Panc1 (cell line): ENCODE results near the gene FOXP4. TPM values are rescaled to one million over a fixed set of nuclear protein-coding genes. Genes with fewer than 3 reads are reported as not detected.

Experiments used
- ATAC-seq: fragments of 200-7000 bp; cut with Tn5 transposase; 2 replicates; pipeline ENCODE4 v1.9.1; 2020; ENCODE audit warnings: mild to moderate bottlenecking, moderate library complexity
- BruUV-seq: library from RNA; stranded (reverse); fragments of 400-500 nt; replicated peaks from 2 replicates; lab custom pipeline; 2021; lab: Mats Ljungman, UMichigan
- CTCF ChIA-PET: fragments of 300-600 bp; sonication (Branson Sonifier 250); formaldehyde crosslinking; loops from one replicate; lab custom pipeline; 2022; ENCODE audit warnings: antibody characterized with exemption; lab: Charles Lee
- POLR2A ChIA-PET: fragments of 300-600 bp; sonication (Branson Sonifier 250); formaldehyde crosslinking; loops from one replicate; lab custom pipeline; 2022; ENCODE audit warnings: antibody characterized with exemption; lab: Charles Lee
- DNase-seq: peaks from one replicate; pipeline ENCODE4 v3.0.0-alpha.2; 2010; ENCODE audit warnings: low read depth, low spot score
- H3K27ac ChIP-seq: 2 replicates; pipeline ENCODE4 v1.5.1; 2011; ENCODE audit warnings: mild to moderate bottlenecking, low read length, inconsistent platforms
- H3K27me3 ChIP-seq: fragments of 200-500 bp; sonication (Bioruptor generic); 2 replicates; pipeline ENCODE4 v1.6.0; 2014; ENCODE audit warnings: low read length, inconsistent platforms; ENCODE audit not compliant: control insufficient read depth, insufficient read depth
- H3K36me3 ChIP-seq: fragments of 200-500 bp; sonication (Bioruptor generic); 2 replicates; pipeline ENCODE4 v1.5.1; 2014; ENCODE audit warnings: inconsistent platforms, mild to moderate bottlenecking, low read length, moderate library complexity; ENCODE audit not compliant: control insufficient read depth, insufficient read depth
- H3K4me1 ChIP-seq: 2 replicates; pipeline ENCODE4 v1.5.1; 2011; ENCODE audit warnings: inconsistent platforms, mild to moderate bottlenecking, low read length, moderate library complexity; ENCODE audit not compliant: control insufficient read depth, insufficient read depth
- H3K4me3 ChIP-seq, 2 experiments: 2 replicates each; pipeline ENCODE4 v1.5.1; 2011 to 2012; ENCODE audit warnings: low read depth in 2 of 2, low read length in 2 of 2, mild to moderate bottlenecking in 2 of 2, inconsistent platforms in 1 of 2, moderate library complexity in 1 of 2
- H3K9me3 ChIP-seq: fragments of 200-500 bp; sonication (Bioruptor generic); 2 replicates; pipeline ENCODE4 v1.5.1; 2014; ENCODE audit warnings: low read depth, mild to moderate bottlenecking, inconsistent platforms, low read length, moderate library complexity; ENCODE audit not compliant: control insufficient read depth, insufficient read depth
- POLR2AphosphoS5 ChIP-seq: IDR thresholded peaks from 2 replicates; pipeline ENCODE4 v1.6.1; 2012; ENCODE audit warnings: mild to moderate bottlenecking, low read depth, low read length, moderate library complexity
- TCF7L2 ChIP-seq: IDR thresholded peaks from 2 replicates; pipeline ENCODE4 v1.6.1; 2011; ENCODE audit warnings: mild to moderate bottlenecking, low read depth, low read length, inconsistent platforms
- in situ Hi-C: cut with HindIII; loops from 2 replicates; pipeline ENCODE4 v1.10.0; 2016; ENCODE audit warnings: low sequenced_read_pairs, low pct_unique_long_range_greater_than_20kb
- intact Hi-C: fragments of 100-400 bp; cut with micrococcal nuclease; formaldehyde crosslinking; loops from one replicate; pipeline ENCODE4 v1.10.0; 2022; ENCODE audit not compliant: unreplicated experiment
- total RNA-seq: library from RNA; stranded (reverse); gene quantifications from one replicate; pipeline ENCODE4 v1.2.1, GENCODE V29; 2021; ENCODE audit not compliant: unreplicated experiment
- TF ChIP-seq, protein P1 (sequence below), 2 experiments: IDR thresholded peaks; 2 replicates each; pipeline ENCODE4 v1.6.1; 2011 to 2012; ENCODE audit warnings: low read depth in 2 of 2, control low read depth in 1 of 2, low read length in 1 of 2, mild to moderate bottlenecking in 1 of 2, moderate library complexity in 1 of 2; ENCODE audit not compliant: insufficient read depth in 1 of 2
- TF ChIP-seq, protein P2 (sequence below): fragments of 450-650 bp; IDR thresholded peaks from 2 replicates; pipeline ENCODE4 v1.5.1; 2017; ENCODE audit warnings: mild to moderate bottlenecking

Gene FOXP4
- total RNA-seq, 1 experiment from 2014 or later, result 30.4 TPM

DNA sequence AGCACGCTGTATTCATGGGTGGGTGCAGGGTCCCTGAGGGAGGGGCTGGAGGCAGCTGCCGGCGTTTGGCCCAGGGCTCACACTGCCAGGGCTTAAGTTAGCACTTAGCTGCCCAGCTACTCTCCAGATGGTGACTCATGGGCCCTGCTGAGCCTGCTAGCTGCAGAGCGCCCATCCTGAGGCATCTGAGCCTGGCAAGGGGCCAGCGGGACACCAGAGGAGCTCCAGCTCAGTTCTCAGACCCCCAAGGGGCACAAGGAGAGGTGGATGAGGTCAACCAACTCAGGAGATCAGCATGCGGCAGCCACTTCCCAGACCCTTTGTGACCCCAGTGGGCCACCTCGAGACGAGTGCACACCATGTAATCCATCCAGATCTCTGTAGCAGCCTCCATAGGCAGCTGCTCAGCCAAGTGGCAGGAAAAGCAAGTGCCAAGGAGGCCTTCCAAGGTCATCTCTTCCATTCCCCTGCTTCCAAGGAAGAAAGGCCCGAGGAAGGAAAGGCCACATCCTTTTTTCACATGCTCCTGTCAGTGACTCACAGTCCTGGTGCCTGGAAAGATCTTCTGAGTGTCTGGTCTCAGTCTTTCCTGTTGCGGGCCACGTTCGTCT, 35.3 kb downstream of the FOXP4 start:
- intact Hi-C loops, result no loop called here
- ChIA-PET POLR2A (interaction anchor here (0.6 kb wide), 1 partner anchor 159 kb away, joined by 21 read pairs; no protein-coding TSS in a partner anchor), CTCF (no interaction called here)
- Histone ChIP-seq H3K4me1 (peaks cover 14% of the 10 kb centered on the region), H3K27ac (no peak overlapping the region), H3K36me3 (no peaks in the 10 kb centered on the region; the same call in 1 of the 2 replicates), H3K9me3 (no peaks in the 10 kb centered on the region), H3K27me3 (no peaks in the 10 kb centered on the region), H3K4me3 (no peak overlapping the region)
- BruUV-seq, result no TSS peak
- ATAC-seq (peak; percentile 54; the same call in 1 of the 2 replicates), DNase-seq (no peak)
- TF ChIP-seq POLR2AphosphoS5 (no peak), TCF7L2 (no peak)
- TF ChIP-seq, protein P1, sequence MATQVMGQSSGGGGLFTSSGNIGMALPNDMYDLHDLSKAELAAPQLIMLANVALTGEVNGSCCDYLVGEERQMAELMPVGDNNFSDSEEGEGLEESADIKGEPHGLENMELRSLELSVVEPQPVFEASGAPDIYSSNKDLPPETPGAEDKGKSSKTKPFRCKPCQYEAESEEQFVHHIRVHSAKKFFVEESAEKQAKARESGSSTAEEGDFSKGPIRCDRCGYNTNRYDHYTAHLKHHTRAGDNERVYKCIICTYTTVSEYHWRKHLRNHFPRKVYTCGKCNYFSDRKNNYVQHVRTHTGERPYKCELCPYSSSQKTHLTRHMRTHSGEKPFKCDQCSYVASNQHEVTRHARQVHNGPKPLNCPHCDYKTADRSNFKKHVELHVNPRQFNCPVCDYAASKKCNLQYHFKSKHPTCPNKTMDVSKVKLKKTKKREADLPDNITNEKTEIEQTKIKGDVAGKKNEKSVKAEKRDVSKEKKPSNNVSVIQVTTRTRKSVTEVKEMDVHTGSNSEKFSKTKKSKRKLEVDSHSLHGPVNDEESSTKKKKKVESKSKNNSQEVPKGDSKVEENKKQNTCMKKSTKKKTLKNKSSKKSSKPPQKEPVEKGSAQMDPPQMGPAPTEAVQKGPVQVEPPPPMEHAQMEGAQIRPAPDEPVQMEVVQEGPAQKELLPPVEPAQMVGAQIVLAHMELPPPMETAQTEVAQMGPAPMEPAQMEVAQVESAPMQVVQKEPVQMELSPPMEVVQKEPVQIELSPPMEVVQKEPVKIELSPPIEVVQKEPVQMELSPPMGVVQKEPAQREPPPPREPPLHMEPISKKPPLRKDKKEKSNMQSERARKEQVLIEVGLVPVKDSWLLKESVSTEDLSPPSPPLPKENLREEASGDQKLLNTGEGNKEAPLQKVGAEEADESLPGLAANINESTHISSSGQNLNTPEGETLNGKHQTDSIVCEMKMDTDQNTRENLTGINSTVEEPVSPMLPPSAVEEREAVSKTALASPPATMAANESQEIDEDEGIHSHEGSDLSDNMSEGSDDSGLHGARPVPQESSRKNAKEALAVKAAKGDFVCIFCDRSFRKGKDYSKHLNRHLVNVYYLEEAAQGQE (IDR thresholded peaks at IDR 0.05; ENCODE audit: insufficient read depth in 1 of 2, low read depth in 2 of 2, low read length in 1 of 2), result no peak
- in situ Hi-C loops, result no loop called here

DNA sequence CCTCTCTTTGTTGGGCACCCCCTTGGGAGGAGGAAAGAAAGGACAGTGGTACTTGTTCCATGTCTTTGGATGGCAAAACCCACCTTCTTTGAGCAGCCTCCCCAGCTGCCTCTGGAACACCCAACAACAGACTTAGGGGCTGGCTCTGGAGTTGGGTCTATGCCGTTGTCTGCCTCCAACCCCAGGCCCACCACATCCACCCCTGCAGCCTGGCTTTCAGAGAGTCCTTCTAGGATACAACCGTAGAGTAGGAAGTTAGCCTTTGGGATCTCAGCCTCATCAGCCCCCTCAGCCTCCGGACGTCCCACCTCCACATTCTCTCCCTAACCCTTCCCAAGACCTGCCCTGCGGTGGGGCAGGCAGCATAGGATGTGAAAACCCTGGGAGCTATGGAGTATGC, 36.4 kb downstream of the FOXP4 start:
- BruUV-seq, result no TSS peak
- H3K27me3 ChIP-seq, result no peaks in the 10 kb centered on the region
- no peak overlapping the region for H3K27ac ChIP-seq
- H3K4me1 ChIP-seq, result peaks cover 13% of the 10 kb centered on the region
- no peaks in the 10 kb centered on the region; the same call in 1 of the 2 replicates for H3K36me3 ChIP-seq
- in situ Hi-C loops (no loop called here), intact Hi-C loops (no loop called here)
- TF ChIP-seq, protein P1 (IDR thresholded peaks at IDR 0.05; ENCODE audit: insufficient read depth in 1 of 2, low read depth in 2 of 2, low read length in 1 of 2), result no peak
- POLR2A ChIA-PET, result no interaction called here
- ATAC-seq (no peak), DNase-seq (no peak)
- CTCF ChIA-PET, result no interaction called here
- no peak overlapping the region for H3K4me3 ChIP-seq
- no peaks in the 10 kb centered on the region for H3K9me3 ChIP-seq

DNA sequence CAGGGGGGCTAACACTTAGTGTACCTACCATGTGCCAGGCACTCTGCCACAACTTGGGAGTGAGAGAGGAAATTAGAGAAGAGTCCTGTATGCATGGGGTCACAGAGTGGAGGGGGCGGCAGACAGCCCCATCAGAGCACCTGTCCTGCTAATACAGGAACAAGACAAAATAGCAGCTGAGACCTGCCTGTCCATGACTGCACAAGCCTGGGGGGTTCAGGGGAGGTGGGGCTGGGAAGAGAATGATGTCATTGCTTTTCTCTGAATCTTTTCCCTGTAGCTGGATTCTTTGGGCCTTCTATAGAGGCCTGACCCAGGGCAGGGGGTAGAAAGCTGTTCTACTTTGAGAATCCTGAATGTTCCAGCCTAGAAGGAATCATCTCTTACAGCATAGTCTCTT, 37.4 kb downstream of the FOXP4 start:
- 0 out of 2 replicates have a peak, but pooled peaks cover 5% of the 10 kb centered on the region for H3K4me1 ChIP-seq
- H3K4me3 ChIP-seq, result no peak overlapping the region
- intact Hi-C loops, result no loop called here
- in situ Hi-C loops, result no loop called here
- DNase-seq (no peak), ATAC-seq (no peak)
- no TSS peak for BruUV-seq
- H3K36me3 ChIP-seq, result no peaks in the 10 kb centered on the region; the same call in 1 of the 2 replicates
- ChIA-PET POLR2A (no interaction called here), CTCF (no interaction called here)
- H3K27ac ChIP-seq, result no peak overlapping the region
- no peaks in the 10 kb centered on the region for H3K27me3 ChIP-seq
- H3K9me3 ChIP-seq, result no peaks in the 10 kb centered on the region
- no peak for TF ChIP-seq TCF7L2
- TF ChIP-seq, protein P2, sequence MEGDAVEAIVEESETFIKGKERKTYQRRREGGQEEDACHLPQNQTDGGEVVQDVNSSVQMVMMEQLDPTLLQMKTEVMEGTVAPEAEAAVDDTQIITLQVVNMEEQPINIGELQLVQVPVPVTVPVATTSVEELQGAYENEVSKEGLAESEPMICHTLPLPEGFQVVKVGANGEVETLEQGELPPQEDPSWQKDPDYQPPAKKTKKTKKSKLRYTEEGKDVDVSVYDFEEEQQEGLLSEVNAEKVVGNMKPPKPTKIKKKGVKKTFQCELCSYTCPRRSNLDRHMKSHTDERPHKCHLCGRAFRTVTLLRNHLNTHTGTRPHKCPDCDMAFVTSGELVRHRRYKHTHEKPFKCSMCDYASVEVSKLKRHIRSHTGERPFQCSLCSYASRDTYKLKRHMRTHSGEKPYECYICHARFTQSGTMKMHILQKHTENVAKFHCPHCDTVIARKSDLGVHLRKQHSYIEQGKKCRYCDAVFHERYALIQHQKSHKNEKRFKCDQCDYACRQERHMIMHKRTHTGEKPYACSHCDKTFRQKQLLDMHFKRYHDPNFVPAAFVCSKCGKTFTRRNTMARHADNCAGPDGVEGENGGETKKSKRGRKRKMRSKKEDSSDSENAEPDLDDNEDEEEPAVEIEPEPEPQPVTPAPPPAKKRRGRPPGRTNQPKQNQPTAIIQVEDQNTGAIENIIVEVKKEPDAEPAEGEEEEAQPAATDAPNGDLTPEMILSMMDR, result no peak
- TF ChIP-seq POLR2AphosphoS5, result no peak
- TF ChIP-seq, protein P1 (IDR thresholded peaks at IDR 0.05; ENCODE audit: insufficient read depth in 1 of 2, low read depth in 2 of 2, low read length in 1 of 2), result no peak
